GM18951 (cell line): ENCODE results near the gene PSME4.

Experiments used
- POLR2A ChIP-seq: IDR thresholded peaks from 4 replicates; pipeline ENCODE4 v1.6.1; 2011; ENCODE audit warnings: mild to moderate bottlenecking; ENCODE audit not compliant: insufficient read length, insufficient read depth; ENCODE audit errors: extremely low read depth
- in situ Hi-C: fragments of 300-500 bp; cut with MboI; formaldehyde crosslinking; loops from one replicate; pipeline ENCODE4 v1.12.0; 2022; ENCODE audit warnings: low sequenced_read_pairs, mixed read lengths, inconsistent platforms; ENCODE audit not compliant: unreplicated experiment

PSME4 gene

DNA sequence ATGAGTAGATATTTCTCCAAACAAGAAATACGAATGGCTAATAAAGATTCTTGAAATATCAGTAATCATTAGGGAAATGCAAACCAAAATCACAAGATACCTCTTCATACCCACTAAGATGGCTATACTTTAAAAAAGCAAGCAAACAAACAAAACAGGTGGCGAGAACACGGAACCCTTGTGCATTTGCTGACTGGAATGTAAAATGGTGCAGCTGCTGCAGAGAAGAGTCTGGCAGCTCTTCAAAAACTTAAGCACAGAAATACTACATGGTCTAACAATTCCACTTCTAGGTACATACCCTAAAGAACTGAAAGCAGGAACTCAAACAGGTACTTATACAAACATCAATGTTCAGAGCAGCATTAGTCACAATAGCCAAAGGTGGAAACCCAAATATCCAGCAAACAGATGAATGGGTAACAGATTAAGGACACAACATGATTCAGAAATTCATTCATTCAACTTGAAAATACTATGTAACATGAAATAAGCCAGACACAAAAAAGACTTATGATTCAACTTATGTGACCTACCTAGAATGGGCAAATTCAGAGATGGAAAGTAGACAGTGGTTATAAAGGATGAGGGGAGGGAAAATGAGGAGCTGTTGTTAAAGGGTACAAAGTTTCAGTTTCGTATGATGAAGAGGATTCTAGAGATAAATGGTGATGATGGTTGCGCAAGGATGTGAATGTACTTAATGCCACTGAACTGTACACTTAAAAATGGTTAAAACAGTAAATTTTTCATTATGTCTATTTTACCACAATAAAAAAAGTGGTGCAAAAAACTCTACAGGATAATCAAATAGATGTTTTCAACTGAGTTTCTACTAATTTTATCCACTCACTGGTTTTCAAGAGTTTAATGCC lies 84.2 kb downstream of the PSME4 start:
- in situ Hi-C loops = no loop called here
- TF ChIP-seq POLR2A = no peak

DNA sequence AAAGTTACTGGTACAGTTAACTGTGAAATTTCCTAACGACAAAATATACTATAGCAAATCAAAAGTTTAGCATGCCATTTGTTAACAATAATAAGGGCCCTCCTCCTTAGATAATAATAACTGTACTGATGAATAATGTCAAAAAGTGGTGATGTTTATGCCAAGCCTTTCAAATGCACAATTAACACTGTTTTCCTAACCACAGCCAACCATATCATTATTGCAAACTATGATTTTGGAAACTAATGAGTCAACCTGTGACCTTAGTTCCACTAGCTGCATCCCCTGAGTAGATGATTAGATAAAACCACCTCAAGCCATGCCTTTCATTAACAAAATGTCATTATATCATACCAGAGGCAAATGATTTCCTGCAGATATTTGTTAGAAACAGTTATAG lies 85.9 kb downstream of the PSME4 start:
- no peak for TF ChIP-seq POLR2A
- in situ Hi-C loops = no loop called here

DNA sequence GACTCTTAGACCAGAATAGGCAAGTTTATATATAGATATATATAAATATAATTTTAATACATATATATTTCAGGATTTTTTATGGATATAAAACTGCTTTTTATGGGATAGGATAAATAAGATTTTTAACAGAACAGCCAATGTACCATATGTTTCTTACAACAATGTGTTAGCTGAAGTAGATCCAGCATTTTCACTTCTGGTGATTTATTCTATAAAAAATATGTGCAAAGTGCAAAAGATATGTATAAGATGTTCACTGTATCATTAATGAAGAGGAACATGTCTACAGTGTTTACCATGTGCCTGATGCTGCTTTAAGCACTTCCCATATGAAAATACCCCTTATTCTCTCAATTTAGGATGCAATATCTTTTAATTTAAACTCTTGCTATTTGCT lies 88.8 kb downstream of the PSME4 start:
- no peak for TF ChIP-seq POLR2A
- in situ Hi-C loops = no loop called here

DNA sequence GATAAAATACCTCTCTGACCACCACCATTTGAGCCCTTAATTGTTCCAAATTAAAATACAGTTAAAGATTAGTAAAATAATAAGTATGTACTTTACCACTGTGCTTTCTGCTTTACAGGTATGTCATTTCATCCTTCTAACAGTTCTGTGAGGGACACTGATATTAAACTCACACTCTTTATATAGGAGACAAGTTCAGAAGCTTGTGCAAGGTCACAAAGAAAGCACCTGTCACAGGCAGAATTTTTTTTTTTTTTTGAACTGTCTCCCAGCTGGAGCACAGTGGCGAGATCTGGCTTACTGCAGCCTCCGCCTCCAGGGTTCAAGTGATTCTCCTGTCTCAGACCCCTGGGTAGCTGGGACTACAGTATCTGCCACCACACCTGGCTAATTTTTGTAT lies 89.4 kb downstream of the PSME4 start:
- no peak for TF ChIP-seq POLR2A
- in situ Hi-C loops = no loop called here

DNA sequence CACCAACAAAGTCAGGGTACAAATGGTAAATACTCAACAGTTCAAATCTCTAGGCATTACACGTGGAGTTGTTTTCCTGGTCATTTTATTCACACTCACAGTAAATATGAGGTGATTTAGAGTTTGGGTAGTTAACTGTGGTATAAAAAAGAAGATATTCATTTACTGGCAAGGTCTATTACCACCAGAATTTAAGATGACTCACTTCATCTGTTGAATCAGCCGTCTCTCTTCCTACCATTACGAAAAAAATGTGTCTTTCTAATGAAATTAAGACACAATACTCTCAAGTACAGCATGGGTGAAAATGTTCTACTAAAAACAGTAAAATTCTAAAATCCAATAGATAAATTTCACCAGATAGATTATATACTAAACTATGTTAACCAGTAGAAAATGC lies 90.0 kb downstream of the PSME4 start:
- TF ChIP-seq POLR2A = no peak
- in situ Hi-C loops = no loop called here

DNA sequence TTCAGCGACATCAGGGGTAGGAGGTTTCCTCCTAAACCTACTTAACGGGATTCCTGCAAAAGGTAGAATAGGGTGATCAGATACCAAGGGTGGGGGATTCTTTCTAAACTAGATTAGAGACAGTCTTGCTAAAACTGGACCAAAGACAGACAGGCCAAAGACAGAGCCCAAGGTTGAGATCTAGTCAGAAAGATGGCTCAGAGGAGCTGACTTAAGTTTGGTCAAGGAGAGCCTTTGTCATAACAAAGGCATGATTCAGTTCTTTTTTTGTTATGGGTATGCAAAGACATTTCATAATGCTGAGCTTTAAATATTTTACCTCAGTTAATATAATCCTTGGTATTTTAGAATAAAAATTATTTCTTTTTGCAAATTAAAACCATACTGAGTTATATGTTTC lies 93.2 kb downstream of the PSME4 start:
- in situ Hi-C loops = no loop called here
- TF ChIP-seq POLR2A = no peak

DNA sequence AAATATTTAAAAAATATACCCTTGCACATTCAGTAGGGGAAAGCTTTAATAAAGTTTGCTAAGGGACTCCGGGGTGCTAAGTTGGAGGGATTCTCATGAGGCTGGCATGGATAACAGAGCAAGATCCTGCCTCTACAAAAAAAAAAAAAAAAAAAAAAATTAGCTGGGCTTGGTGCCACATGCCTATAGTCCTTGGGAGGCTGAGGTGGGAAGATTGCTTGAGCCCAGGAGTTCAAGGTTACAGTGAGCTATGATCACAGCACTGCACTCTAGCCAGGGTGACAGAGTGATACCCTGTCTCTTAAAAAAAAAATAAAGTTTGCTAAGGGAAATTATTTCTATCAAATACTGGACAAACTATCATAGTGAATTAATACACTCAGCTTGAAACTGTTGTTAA lies 93.7 kb downstream of the PSME4 start:
- no peak for TF ChIP-seq POLR2A
- in situ Hi-C loops = no loop called here

DNA sequence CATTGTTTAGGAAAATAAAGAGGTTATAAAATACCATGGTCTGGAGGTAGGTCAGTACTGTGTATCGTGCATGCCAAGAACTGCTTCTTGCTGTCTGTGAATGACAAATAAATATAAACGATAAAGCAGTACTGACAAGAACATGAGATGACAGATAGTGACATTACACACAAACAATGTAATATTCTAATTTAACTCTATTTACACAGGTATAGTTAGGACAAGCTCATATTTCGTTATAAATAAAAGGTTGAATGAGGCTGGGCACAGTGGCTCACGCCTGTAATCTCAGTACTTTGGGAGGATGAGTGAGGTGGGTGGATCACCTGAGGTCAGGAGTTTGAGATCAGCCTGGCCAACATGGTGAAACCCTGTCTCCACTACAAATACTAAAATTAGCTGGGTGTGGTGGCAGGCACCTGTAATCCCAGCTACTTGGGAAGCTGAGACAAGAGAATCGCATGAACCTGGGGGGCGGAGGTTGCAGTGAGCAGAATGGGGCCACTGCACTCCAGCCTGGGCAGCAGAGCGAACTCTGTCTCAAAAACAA lies 96.3 kb downstream of the PSME4 start:
- no peak for TF ChIP-seq POLR2A
- in situ Hi-C loops = no loop called here

DNA sequence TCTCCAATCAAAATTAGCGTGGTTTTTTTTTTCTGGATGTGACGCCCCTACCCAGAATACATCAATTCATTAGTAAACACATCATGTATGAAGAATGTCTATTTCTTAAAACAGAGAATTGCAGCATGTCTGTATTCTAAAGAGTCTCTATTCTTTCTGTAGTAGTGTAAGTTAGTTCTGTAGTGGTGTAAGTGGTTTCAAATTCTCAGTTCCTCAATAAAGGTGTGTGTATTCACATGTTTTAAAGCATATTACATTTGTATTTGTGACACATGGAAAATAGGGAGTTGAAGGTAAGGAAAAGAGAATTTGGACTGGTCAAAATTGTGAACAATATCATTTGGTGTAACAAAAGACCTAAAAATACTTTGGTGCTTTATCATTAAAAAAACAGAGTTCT lies 103.0 kb downstream of the PSME4 start:
- in situ Hi-C loops = no loop called here
- TF ChIP-seq POLR2A = no peak

DNA sequence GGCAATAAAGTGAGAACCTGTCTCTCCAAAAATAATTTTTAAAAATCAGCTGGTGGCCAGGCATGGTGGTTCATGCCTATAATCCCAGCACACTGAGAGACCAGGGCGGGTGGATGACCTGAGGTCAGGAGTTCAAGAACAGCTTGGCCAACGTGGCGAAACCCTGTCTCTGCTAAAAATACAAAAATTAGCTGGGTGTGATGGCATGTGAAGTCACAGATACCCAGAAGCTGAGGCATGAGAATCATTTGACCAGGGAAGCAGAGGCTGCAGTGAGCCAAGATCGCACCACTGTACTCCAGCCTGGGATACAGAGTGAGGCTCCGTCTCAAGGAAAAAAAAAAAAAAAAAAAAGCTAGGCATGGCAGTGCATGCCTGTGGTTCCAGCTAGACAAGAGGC lies 103.6 kb downstream of the PSME4 start:
- TF ChIP-seq POLR2A = no peak
- in situ Hi-C loops = no loop called here

DNA sequence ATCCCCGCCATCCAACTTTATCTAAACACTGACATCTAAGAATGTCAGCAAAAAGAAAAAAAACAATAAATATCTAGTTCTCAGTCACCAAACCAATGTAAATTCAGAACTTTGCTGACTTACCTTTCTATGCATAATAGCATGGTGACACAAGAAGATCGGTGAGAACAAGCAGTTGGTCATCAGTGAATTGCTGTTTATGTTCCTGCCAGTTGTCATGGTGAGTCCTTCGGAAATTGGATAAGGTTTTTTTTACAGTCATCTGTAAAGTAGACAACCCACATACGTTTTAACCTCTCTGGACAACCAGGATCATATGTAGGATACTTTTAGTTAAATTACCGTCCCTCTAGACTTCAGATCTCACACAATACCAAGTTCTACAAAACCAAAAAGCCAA lies 104.8 kb downstream of the PSME4 start:
- TF ChIP-seq POLR2A = no peak
- in situ Hi-C loops = no loop called here

DNA sequence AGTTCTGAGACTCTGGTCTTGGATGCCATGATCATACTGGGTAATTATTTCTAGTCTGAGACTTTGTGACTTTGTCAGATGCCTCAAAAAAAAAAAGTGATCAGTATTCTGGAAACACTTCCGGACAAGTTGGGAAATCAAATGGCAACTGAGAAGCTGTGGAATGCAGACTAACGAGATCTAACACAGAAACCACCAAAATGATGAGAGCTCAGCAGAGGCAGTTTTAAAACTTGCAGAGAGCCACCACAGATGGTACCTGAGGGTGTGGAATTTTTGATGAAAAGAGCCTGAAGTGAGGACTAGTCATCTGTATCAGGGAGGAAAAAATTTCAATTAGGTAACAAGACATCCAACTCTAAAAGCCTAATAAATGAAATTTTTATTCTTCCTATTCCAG lies 105.5 kb downstream of the PSME4 start:
- in situ Hi-C loops = no loop called here

DNA sequence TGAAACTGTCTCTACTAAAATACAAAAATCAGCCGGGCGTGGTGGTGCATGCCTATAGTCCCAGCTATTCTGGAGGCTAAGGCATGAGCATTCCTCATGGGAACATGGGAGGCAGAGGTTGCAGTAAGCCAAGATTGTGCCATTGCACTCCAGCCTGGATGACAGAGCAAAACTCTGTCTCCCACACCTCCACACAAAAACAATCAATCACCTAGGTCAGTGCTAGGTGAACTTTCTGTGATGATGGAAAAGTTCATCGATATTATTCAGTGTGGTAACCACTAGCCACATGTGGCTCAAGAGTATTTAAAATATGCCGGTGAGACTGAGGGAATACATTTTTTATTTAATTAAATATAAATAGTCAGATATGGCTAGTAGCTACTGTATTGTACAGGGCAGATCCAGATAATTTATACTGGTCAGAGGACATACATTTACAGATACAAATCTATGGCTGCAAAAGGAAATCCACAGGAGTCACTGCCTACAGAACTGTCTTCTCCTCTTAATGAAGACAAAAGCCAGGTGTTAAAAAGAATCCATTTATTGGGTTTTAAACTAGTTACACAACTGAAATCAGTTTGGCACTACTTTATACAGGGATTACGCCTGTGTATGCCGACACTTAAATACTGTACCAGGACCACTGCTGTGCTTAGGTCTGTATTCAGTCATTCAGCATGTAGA lies 107.1 kb downstream of the PSME4 start:
- TF ChIP-seq POLR2A = no peak
- in situ Hi-C loops = no loop called here

More for the DNA sequence above, 105.5 kb downstream of the PSME4 start:
- no peak for TF ChIP-seq POLR2A

DNA sequence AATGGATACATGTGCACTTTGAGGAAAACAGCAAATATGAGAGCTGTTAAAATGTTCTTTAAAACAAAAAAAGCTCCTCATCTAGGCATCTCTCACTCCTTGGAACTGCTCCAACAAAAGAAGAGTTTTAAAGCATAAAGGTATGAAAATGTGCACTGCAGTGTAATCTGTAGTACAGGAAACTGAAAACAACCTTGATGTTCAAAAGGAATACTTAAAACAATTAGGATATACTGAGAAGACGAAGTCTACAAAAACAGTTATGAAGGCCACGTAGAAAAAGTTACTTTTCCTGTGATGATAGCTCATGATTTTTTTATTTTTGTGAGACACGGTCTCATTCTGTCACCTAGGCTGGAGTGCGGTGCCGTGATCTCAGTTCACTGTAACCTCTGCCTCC lies 109.0 kb downstream of the PSME4 start:
- in situ Hi-C loops = no loop called here
- TF ChIP-seq POLR2A = no peak
